ENCODE results near the gene FITM1.
"Not testable (repeated sequence)": the region's sequence is repeated elsewhere in the genome, so short reads cannot be mapped to it uniquely, and the experiment has no call there.

The FITM1 gene

DNA sequence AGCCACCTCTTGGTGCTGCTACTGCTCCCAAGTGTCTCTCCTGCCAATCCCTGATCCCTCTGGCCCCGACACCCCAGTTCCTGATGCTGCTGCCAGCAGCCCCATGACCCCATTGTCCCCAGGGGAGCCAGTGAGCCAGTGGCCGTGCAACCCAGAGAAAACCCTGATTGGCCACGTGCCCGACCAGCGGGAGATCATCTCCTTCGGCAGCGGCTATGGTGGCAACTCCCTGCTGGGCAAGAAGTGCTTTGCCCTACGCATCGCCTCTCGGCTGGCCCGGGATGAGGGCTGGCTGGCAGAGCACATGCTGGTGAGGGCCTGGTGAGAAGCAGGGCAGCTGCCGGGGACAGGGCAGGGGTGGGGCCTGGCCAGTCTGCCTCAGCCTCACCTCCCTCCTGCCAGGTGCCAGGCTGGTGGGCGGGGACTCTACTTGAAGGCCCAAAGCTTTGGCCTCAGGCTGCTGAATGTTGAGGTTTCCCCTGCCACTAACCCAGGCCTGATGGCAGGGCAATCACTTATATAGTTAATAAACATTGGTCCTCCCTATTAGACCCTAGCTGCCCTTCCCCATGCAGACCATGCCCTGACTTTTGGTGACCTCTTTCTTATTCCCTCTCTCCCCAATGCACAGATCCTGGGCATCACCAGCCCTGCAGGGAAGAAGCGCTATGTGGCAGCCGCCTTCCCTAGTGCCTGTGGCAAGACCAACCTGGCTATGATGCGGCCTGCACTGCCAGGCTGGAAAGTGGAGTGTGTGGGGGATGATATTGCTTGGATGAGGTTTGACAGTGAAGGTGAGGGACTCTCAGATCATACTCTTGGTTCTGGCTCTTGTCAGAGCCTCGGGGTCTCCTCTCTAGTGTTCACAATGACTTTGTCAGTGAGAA, 31.3 kb upstream of the FITM1 start:
- no peak for DNase-seq

DNA sequence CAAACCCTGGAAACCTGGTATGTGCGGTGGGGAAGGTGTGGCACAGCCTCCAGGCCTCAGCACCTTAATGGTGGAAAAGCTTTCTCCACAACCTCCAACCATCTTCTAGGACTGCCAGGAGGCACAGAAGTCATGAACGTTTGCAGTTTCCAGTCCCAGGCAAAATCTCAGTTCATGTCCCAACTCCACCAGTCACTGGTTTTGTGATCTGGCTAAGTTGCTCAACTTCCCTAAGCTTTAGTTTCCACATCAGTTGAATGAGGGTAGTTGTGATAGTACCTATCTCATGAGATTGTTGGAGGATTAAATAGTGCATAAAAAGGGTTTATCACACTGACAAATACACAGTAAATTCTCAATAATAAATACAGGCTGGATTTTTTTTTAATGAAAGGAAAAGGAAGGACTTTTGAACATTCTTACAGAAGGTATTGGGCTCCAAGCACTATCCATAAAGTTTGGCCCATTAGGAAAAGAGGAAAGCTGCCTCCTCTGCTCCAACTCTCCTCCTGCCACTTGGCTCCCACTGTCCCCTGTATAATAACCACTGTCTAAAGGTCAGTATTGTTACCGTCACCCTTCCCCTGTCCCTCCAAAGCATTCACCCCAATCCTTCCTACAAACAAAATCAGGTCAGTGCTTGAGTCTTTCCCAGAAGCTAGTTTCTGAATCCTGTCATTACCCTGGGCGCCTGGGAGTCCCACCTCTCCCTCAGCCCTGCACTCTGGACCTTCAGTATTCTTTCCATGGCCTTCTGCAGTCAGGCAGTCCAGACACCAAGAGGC, 30.1 kb upstream of the FITM1 start:
- no peak for DNase-seq

DNA sequence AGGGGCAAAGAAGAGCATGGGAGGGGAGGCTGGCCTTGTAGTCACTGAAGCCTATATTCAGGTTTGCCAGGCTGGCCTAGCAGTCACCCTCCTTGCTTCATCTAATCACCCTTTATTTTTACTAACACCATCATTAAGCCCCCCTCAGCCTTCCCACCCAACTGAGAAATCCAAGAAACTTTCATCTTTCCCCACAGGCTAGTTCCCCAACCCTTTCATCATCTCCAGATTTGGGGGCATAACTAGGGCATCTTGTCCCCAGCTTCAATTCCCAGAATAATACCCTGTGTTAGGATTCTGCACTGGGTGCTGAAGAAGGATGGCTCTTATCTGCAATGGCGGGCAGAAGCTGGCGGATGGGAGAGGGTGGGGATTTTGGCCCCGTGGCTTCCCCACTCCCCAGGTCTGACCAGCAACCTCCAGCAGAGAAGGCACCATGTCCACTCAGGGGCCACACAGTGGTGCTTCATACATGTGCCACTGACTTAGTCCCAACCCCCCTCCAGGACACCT, 29.4 kb upstream of the FITM1 start:
- DNase-seq, result no peak

- DNase-seq, result no peak
These were observed 28.0 kb upstream of the FITM1 start for GRCh38 chr14:24102357-24103048.

DNA sequence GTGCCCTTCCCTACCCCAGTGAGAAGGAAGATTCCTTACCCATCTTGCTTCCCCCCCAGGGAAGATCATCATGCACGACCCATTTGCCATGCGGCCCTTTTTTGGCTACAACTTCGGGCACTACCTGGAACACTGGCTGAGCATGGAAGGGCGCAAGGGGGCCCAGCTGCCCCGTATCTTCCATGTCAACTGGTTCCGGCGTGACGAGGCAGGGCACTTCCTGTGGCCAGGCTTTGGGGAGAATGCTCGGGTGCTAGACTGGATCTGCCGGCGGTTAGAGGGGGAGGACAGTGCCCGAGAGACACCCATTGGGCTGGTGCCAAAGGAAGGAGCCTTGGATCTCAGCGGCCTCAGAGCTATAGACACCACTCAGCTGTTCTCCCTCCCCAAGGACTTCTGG, 27.0 kb upstream of the FITM1 start:
- DNase-seq, result no peak

GRCh38 chr14:24105609-24106239, 24.7 kb upstream of the FITM1 start:
- DNase-seq, result not testable (repeated sequence)

- DNase-seq, result no peak
These were observed 23.7 kb upstream of the FITM1 start for GRCh38 chr14:24106672-24107271.

- DNase-seq, result no peak
These were observed 22.1 kb upstream of the FITM1 start for GRCh38 chr14:24108336-24108874.

DNA sequence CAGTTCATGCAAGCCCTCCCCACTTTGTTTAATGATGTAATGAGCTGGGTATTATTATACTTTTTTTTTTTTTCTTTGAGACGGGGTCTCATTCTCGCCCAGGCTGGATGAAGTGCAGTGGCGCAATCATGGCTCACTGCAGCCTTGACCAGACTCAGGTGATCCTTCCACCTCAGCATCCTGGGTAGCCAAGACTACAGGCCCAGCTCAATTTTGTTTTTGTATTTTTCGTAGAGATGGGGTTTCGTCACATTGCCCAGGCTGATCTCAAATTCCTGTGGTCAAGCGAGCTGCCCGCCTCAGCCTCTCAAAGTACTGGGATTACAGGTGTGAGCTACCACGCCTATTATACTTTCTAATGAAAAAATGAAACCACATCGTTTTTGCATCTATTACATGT, 20.4 kb upstream of the FITM1 start:
- DNase-seq, result no peak

DNA sequence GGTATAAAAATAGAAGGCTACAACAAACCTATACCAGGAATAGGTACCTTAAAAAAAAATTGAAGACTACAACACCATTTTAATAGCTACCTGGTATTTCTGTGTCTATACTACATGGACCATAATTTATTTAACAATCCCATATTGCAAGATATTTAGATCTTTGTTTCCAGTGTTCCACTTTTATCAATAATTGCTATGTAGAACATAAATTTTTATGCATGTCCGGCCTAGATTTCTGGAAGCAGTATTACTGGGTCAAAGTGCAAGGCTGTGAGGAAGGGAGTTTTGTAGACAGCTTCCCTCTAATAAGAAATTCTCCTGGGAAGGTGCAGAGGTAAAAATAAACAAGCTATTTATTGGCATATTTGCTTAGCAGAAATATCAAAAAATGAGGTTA, 19.9 kb upstream of the FITM1 start:
- DNase-seq, result no peak

DNA sequence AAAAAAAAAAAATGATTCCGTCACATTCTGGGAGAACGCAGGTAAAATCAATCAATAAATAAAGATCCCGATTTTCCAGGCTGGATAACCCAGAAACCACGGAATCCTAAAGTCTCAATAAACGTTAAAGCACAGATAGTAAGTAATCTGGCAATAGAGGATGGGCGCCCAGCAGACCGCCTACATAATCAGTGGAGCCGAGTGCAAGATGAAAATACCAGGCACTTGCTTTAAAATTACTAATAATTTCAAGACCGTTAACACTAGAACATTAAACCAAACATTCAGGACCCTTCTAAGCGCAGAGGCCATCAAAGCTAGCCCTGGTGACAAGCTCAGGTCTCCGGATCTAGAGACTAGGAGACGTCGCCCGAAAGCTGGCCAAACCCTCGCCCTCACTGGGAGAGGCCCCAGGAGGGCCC, 17.1 kb upstream of the FITM1 start:
- peak in 1 of 2 donors; percentile 1 for DNase-seq

GRCh38 chr14:24113801-24114531, 16.5 kb upstream of the FITM1 start:
- DNase-seq, result peak; percentile 90 to 93

- peak; percentile 96 to 99 for DNase-seq
These were observed 15.7 kb upstream of the FITM1 start, which contains the start of the genes DCAF11 and NRL for GRCh38 chr14:24114532-24115421. Gene DCAF11 (plus strand): TSS chr14:24114777. CDS start chr14:24115595, 818 bp downstream. Gene NRL (minus strand): TSS chr14:24114949. CDS start chr14:24082848, 32,101 bp downstream.

GRCh38 chr14:24115422-24116127, 14.9 kb upstream of the FITM1 start:
- no peak for DNase-seq

GRCh38 chr14:24116128-24116814, 14.2 kb upstream of the FITM1 start:
- no peak for DNase-seq

GRCh38 chr14:24117179-24117578, 13.3 kb upstream of the FITM1 start:
- DNase-seq, result no peak

DNA sequence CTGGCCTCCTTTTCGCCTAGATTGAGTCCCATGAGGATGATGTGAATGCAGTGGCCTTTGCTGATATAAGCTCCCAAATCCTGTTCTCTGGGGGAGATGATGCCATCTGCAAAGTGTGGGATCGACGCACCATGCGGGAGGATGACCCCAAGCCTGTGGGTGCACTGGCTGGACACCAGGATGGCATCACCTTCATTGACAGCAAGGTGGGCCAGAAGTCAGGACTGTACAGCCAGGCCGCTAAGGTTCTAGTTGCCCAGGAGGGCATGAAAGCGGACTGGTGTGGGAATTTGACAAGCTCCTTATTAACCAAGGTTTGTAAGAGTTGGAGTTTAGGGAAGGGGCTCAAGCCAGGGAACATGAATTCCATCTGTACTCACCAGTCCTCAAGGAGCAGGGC, 10.8 kb upstream of the FITM1 start:
- DNase-seq, result no peak

DNA sequence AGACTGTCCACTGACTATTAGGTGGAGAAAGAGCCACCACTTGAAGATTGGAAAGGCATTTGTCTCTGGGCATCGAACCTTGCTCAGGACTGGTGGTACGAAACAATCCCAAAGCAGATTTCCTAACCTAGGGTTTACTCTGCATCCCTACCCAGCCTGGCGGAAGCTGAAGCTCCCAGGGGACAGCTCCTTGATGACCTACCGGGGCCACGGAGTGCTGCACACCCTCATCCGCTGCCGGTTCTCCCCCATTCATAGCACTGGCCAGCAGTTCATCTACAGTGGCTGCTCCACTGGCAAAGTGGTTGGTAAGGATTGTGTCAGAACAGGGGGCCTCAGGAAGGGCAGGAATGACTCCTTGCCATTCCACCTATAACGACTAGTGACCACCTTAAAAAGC, 9.2 kb upstream of the FITM1 start:
- no peak for DNase-seq

DNA sequence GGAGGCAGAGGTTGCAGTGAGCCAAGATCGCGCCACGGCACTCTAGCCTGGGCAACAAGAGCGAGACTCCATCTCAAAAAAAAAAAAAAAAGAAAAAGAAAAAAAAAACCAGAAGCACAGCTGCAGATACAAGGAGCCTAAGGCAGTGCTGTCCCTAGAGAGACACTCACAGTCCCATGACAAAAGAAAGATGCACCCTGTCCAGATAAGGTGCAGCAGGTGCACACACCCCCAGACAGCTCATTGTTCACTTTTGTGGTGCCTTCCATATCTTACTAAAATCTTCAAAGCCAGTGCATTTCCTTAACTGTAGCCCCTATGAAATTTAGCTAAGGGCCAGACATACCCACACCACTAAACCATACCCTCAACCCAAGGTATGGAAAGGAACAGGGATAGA, 8.0 kb upstream of the FITM1 start:
- DNase-seq, result no peak

Measured in bone marrow (tissue), 2 donors.